NCI-H748 (cell line): ENCODE data around the gene PID1.
A peak's percentile ranks its signal among the peaks of the same experiment; 100 is the strongest.

Experiments used
- DNase-seq: peaks from one replicate; lab custom pipeline; 2025; ENCODE audit not compliant: unreplicated experiment; lab: John Stamatoyannopoulos, UW

PID1 gene

DNA sequence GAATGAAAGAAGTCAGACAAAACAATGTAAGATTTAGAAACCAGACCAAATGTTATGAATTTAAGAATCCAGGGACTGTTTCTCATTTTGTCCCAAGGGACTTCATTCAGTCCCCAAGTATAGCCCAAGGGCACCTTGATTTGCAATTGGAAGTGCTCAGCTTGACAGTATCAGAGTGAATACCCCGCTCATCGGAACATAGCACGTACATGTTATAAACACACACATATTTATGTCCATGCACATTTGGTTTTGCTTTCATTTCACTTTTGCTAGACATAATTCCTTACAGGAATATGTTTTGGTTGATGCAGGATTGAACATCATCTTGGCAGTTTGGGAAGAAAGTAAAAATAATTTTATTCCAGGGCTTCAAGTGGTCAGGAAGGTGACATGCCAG lies 100.2 kb downstream of the PID1 start:
- DNase-seq: no peak

DNA sequence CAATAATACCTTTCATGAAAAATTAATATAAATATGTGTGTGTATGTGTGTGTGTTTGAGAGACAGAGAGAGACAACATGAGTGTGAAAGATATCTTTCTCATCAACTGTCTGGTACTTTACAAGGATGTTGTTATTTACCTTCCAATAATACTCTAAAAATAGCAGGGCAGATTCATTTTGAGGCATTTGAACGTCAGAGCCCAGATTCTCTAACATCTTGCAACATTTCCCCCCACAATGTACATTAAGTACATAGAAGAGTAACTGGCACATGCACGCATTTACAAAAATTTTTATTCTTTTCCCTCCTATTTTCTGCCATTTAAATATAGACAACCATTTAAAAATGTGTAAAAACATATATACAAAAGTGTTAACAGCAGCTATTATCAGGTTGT lies 100.9 kb downstream of the PID1 start:
- DNase-seq: no peak

DNA sequence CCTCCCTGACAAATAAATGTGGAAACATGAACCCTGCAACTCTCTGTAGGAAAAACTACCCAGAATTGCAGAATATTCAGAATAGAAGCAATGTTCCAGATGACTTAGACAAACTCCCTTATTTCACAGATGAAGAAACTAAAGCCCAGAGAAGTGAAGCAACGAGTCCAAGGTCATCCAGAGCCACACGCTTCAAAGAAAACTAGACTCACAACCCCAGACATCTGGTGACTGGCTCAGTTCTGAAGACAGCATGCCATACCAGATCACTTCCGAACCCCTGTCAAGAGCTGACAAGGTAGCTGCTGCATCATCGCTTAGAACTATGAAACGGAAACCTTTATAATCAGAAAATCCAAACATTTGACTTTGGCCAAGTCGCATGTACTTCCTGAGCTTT lies 101.3 kb downstream of the PID1 start:
- no peak for DNase-seq

DNA sequence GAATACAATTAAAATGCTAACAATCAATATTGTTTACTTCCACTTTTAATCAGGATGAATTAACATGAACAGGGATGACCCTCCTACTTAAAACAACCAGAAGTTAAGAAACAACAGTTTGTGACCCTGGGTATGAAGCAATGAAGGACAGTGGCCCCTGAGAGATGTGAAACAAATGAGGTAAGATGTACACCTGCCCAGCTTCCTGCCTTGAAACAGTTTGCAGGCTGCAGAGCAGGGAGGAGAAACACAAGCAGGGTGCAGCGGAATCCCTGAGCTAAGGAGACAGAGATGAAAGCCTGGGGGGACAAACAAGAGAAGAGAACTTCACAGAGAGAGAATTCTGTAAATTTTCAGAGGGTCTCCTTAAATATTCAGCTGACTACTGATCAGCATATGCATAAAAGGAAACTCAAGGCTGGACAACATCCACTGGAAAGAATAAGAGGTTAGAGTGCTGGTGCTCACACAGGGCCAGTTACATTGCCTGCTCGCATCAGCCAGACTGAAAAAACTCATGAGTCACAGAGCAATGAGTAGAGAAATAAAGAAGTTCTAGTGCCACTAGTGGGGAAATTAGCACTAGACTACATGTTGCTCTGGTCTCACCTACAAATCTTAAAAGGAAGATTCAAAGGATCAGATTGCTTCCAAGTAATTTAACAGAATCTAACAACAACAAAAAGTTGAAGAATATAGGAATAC lies 106.4 kb downstream of the PID1 start:
- no peak for DNase-seq

DNA sequence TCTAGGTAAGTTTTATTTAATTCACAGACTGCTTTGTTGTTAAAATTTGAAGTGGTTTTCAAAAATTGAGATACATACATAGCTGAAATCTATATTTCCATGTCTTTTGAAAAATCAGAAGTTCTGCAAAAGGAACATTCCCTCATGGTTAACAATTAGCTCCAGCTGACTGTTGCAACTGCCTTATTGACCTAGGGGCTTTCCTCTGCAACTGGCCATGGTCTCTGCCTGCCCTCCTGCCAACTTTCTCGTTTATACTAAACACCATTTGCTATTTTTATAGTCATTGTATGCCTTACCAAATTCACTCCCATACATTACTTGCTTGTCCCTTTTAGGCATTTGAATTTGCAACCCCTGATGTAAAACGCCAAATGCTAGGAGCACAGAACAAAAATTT lies 107.2 kb downstream of the PID1 start:
- no peak for DNase-seq

DNA sequence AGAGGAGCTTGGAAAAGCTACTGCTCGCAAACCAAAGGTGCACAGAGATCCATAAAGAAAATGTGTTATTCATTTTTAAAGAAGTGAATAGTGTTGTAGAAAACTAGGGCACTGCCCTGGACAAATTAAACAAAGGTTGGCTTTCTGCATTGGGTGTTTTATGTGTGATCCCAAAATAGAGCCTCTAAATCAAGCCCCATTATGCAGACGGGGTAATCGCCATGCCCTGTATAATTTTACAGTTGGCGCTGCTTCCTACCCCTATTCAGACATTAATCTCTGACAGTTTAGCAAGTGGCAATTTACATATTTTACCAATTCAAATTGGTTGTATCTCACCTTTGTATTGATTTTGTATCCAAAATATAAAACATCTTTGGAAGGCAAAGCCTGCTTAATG lies 109.1 kb downstream of the PID1 start:
- DNase-seq: peak; percentile 44

DNA sequence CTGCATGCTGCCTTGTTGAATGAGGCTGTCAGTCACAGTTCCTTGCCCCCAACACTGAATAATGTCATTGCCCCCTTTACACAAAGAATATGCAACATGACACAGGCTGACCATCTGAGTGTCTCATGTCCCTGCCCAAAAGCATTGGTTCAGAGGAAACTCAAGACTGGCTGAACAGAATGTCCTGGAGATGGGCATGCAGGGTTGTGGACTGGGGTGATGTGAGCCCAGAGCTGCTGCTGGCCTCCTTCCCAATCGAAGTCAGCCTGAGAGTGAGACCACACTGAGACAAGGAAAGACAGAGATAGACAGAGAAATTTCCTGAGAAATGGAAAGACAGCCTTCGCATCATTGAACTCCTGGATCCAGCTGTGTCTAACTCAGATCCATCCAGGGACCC lies 110.1 kb downstream of the PID1 start:
- DNase-seq: no peak

DNA sequence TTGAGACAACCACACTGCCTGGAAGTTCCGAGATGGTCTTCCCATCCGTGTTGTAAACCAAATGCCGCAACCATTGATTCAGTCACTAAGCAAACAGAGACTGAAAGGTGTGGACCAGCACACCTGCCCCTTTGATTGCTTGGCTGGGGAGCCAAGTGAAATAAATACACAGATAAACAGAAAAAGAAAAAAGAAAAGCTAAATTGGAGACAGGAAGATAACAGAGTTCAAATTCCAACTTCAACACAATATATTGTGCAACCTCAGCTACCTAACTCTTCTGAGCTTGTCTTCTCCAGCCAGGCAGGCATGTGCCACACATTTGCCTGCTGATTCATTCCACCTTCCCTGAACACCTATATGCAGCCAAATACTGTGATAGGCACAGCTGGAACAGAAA lies 110.9 kb downstream of the PID1 start:
- DNase-seq: peak; percentile 87

DNA sequence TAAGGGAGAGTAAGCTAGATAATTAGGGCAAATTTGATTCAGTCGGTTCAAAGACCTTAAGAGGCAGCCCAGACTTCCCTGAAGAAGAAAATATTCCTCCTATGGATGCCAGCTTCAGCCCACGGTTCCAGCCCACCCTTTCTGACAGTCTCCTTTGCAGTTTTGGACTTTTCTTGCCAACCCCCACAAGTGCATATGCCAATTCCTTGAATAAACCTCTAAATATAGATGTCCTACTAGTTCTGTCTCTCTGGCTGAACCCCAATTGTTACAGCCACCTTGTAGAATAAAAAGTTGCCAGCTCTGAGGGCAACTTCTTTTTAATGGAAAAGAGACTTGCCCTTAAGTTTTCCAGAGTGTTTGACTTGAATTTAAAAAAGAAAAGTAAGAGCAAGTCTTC lies 111.7 kb downstream of the PID1 start:
- no peak for DNase-seq

DNA sequence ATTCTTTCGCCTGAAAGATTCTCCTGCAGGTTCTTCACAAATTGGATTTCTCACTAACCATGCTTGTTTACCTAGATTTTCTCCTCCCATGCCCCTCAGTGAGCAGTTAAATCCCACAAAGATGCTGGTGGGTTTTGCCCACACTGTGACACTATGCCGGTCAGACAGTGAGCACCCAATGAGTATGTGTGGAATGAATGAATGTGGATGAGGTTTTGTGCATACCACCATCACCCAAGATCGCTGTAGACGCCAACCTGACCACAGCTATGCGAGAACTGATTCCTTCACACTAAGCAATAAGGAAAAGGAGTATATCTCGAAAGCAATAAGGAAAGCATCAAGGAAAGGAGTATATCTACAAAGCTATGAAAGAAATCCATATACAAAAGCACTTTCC lies 116.7 kb downstream of the PID1 start:
- no peak for DNase-seq

DNA sequence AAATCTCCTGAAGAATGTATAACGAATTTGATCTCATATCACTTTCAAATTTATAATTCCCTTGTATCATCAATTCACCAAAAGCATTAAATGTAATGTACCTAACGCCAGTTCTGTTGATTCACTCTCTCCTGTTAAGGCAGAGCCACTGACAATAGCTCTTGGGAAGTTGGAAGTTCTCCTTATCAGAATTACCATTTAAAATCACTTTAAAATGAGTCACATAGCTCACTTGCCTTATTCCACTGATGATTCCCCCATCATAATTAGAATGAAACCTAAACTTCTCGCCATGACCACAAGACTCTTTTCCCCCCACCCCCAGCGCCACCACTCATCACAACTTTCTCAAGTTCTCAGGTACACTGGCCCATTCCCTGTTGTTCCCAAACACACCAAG lies 117.1 kb downstream of the PID1 start:
- DNase-seq: no peak

DNA sequence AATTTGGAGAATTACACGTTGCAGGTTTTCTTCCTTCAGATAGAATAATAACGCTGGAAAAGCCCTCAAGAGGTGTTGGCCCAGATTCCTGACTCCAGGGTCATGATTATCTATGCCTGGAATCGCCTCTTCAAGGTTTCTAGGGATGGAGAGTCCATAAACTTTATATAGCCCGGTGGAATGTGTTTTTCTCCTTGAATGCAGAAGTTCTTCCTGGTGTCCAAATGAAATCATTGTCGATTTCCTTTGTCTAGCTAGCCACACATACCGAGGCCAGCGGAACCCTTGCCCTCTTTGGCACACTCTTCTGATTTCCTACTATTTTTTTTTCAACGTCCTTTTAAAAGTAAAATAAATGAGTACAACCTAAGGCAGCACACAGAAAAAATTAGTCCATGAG lies 117.8 kb downstream of the PID1 start:
- no peak for DNase-seq

DNA sequence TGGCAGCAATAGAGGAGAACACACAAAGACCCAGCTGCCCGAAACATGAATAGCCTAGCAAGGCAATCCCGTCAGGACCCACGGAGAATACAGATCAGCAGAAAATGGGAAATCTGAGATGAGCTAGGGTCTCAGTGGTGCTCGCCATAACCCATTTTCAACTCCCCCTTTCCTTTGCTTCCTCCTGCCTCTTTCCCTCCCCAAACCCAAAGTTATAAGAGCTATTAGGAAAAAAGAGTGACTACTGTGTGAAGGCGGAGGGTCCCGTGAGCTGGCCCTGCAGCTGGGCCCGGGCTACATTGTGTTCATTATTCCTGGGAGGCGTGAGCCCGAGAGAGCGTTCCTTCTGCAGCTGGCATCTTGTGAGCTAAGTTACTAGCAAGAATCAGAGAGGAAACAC lies 118.4 kb downstream of the PID1 start:
- DNase-seq: no peak

DNA sequence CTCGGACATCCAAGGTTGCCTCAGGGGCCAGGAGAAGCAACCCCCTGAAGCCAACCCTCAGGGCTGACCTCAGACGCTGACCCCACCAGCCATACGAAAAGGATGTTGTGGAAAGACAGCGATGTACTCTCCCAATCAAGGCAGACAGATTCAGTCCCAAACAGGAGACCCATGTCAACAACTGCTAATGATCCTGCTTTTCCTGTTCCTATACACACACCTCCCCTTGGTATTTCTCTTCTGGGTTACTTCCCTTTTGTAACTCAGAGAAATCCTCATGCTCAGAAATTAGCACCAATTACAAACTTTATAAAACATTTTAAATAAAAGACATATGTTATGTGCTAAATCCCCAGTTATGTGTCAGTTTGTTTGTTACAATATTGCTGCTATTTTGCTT lies 120.8 kb downstream of the PID1 start:
- peak; percentile 44 for DNase-seq

DNA sequence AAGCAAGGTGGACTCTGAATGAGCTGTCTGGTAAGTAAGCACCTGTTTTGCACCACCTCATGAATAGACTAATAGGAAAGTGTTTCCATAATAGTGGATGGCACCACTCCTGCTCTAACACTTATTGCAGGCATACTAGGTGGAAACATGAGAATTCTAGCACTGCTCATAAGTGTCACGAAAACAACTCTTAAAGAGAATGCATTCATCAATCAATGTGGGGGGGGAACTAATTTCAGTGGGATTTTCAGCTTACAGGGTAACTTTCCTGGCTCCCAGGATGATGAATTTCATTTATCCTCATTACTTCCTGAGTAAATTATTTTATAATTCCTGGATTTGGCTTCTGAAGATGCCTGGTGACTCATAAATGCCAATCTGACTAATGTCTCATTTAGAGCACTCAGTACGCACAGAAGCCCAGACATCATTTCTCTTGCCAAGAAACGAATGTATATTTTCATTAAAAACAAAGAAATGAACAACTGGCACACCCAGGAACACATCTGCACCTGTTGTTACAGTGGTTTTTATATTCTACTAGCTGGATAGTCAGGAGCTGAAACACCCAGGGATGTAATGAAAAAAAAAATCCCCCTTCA lies 129.6 kb downstream of the PID1 start:
- DNase-seq: no peak

DNA sequence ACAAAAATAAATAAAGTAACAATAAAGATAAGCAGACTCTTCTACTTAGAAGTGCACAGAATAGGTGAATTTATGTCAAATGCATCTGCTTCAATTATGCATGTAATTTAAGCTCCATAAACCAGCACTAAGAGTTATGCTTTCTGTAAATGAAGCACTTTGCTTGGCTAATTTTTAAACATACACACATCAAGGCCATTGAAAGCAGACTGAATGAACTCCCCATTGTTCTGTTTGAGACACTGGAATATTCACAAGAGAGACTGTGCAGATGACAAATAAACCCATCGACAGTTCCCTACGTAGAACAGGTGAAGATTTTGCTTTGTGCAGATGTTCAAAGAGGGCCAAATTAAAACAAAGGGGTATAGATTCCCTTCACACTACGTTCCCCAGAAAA lies 133.4 kb downstream of the PID1 start:
- DNase-seq: peak; percentile 81

DNA sequence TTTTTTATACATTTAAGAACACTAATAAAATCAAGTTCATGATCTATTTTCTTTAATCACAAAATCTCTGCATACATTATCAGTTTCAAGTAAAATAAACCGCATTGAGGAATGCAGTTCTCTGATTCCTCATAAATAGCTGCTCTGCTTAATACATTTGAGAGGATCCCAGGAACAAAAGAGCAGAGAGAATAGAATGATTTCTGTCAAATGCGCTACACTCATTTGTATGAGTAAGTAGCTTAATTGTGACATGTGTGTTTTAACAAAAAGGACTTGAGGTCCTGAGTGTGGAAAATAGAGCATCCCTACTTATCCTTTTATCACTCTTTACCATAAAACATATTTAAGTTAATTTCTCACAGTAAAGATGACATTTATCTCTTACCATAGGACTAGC lies 134.0 kb downstream of the PID1 start:
- DNase-seq: peak; percentile 67

DNA sequence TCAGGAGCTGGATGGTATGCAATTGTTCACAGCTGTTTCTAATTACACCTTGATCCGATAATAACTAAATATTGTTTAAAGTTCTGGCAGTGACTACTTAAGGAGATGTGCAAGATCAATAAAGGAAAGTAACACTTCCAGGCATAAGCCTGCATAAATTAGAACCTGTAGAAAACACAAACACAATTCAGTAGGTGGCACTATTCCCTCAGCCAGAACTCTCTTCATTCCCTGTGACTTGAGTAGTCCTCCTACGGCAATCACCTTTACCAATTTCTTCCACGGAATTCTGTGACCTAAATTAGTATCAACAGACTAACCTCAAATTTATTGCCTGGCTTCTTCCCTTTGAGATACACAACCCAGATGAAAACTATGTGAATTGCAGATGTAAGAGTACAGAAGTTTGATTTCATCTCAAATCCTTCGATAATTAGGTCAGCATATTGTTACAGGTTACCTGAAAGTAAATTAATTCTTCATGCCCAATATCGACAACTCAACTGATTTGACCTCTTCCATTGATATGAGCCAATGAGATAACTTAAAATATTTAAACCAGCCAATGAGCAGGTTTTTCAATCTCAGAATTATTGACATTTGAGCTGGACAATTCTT lies 137.8 kb downstream of the PID1 start:
- peak; percentile 78 for DNase-seq

DNA sequence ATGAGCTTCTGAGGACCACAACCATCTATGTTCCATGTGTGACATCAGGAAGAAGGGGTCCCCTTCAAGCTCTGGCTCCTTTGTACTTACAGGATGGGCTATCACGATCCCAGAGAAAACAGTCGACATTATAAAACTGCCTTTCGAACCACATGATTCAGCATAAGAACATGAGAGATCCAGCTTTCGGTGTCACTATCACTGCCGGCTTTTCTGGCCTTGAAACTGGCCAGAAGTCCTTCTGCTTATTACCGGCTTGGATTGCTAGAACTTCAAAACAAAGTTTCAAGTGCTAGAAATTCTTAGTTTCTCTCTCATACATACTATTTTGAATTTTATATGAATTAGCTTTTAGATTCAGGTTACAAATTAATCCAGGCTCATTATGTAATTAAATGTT lies 138.9 kb downstream of the PID1 start:
- DNase-seq: no peak

DNA sequence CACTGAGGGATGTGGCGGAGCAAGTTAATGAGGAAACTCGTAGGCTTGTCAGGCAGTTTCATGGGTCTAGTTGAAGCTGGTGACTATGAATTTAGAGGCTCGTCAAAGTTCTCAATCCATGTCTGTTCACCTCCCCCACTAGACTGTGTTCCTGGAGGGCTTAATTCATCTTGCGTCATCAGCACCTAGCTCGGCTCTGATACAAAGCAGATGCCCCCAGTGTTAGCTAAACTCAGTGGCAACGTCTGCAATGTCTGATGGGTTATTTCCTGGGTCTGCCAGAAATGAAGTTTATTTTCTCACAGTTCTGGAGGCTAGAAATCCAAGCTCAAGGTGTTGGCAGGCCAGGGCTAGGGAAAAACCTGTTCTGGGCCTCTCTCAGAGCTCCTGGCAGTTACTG lies 140.6 kb downstream of the PID1 start:
- DNase-seq: no peak

DNA sequence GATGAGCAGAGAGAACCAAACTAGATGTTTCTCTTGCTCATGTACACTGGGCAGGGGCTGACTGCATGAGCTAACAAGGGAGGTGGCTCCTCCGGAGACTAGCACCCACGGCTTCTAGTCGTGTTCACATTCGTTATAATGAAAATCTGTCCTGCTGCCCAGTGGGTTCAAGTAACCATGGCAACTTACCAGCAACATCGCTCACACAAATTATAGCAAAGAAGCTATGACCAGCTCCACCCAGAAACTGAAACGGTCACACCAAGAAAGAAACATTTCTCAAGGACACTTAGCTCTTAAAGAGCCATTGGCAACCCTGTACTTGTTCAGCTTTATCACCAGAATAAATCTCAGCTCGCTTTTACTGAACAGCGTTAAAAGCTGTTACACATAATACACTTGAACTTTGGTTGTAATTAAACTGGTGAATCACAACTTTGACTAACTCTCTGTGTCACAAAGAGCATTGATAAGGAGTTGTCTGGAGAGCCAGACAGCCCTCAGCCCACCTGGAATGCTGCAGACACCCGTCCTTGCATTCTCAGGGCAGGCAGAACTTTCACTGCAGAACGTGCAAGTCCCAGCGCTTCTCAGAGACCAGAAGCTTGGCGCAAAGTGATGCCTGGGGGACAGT lies 141.2 kb downstream of the PID1 start:
- peak; percentile 26 for DNase-seq

DNA sequence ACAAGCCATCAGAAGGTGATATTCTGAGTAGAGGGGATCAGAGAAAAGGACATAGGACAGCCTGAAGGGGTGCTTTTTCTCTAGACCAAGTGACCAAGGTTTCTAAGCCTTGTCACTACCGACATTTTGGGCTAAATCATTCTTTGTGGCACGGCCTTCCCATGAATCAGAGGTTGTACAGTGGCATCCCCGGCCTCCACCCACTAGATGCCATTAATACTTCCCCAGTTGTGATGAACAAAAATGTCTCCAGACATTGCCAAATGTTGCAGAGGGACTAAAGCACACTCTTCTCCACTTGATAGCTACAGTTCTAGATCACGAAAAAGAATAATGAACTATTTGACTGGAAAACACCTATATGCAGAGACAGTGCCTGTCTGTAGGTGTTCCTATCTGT lies 143.6 kb downstream of the PID1 start:
- DNase-seq: no peak
